Upper lobe of right lung (tissue), 1 donor: ENCODE results near the gene PLET1. TPM values are rescaled to one million over a fixed set of nuclear protein-coding genes. Genes with fewer than 3 reads are reported as not detected.
"Not testable (repeated sequence)": the region's sequence is repeated elsewhere in the genome, so short reads cannot be mapped to it uniquely, and the experiment has no call there.

ENCODE experiments used
- ATAC-seq: fragments of 200-7000 bp; cut with Tn5 transposase; one replicate; pipeline ENCODE4 v1.9.1; 2020; ENCODE audit warnings: mild to moderate bottlenecking, moderate library complexity
- DNase-seq: peaks from one replicate; pipeline ENCODE4 v3.0.0-alpha.2; 2020
- H3K27ac ChIP-seq: fragments of 200-600 bp; one replicate; pipeline ENCODE4 v1.8.0; 2022
- H3K27me3 ChIP-seq: fragments of 200-600 bp; one replicate; pipeline ENCODE4 v1.8.0; 2022; ENCODE audit warnings: mild to moderate bottlenecking
- H3K36me3 ChIP-seq: fragments of 200-600 bp; one replicate; pipeline ENCODE4 v1.8.0; 2022
- H3K4me1 ChIP-seq: fragments of 200-600 bp; one replicate; pipeline ENCODE4 v1.8.0; 2022
- H3K4me3 ChIP-seq: fragments of 200-600 bp; one replicate; pipeline ENCODE4 v1.8.0; 2022; ENCODE audit warnings: mild to moderate bottlenecking
- H3K9me3 ChIP-seq: fragments of 200-600 bp; one replicate; pipeline ENCODE4 v1.8.0; 2022
- intact Hi-C: fragments of 100-400 bp; cut with DNase I; formaldehyde crosslinking; loops from one replicate; pipeline ENCODE4 v1.11.0; 2022
- total RNA-seq: library from RNA; stranded (reverse); fragmentation: NEBNext Ultra II Directional; extraction: Animal tissue kit (Norgen Biotek cat#: 25700); gene quantifications from one replicate; pipeline ENCODE4 v1.2.1, GENCODE V29; 2021
- TF ChIP-seq, protein P1 (sequence below): fragments of 200-600 bp; IDR thresholded peaks from one replicate; pipeline ENCODE4 v1.8.0; 2022; ENCODE audit warnings: antibody characterized with exemption
- donor health status: DM: no; HTN: yes; CAD: no; lungs with severe emphysema.

Gene PLET1
- total RNA-seq, 1 donor from 2014 or later: not detected

DNA sequence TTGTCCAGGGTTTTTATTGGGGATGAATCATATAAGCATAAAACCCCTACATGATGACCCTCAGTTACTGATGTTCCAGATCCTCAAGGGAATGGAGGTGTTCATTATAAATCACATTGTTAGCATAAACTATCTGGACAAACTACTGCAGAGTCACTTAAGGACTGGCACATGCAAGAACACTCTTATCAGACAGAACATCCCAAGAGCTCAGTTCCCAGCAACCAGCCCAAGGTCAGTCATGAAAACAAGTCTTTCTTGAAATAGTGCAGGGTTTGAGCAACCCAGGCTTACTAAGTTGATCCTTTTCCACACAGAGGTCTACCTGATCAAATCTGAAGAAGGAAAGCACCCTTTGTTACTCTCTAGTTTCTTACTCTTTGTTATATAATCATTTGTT, 48.0 kb downstream of the PLET1 start:
- TF ChIP-seq, protein P1, sequence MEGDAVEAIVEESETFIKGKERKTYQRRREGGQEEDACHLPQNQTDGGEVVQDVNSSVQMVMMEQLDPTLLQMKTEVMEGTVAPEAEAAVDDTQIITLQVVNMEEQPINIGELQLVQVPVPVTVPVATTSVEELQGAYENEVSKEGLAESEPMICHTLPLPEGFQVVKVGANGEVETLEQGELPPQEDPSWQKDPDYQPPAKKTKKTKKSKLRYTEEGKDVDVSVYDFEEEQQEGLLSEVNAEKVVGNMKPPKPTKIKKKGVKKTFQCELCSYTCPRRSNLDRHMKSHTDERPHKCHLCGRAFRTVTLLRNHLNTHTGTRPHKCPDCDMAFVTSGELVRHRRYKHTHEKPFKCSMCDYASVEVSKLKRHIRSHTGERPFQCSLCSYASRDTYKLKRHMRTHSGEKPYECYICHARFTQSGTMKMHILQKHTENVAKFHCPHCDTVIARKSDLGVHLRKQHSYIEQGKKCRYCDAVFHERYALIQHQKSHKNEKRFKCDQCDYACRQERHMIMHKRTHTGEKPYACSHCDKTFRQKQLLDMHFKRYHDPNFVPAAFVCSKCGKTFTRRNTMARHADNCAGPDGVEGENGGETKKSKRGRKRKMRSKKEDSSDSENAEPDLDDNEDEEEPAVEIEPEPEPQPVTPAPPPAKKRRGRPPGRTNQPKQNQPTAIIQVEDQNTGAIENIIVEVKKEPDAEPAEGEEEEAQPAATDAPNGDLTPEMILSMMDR: no peak
- Histone ChIP-seq H3K36me3 (no peaks in the 10 kb centered on the region), H3K4me3 (no peak overlapping the region), H3K27me3 (no peaks in the 10 kb centered on the region), H3K27ac (no peak overlapping the region), H3K4me1 (no peaks in the 10 kb centered on the region), H3K9me3 (no peaks in the 10 kb centered on the region)
- intact Hi-C loops: no loop called here
- no peak for DNase-seq
- ATAC-seq: no peak

DNA sequence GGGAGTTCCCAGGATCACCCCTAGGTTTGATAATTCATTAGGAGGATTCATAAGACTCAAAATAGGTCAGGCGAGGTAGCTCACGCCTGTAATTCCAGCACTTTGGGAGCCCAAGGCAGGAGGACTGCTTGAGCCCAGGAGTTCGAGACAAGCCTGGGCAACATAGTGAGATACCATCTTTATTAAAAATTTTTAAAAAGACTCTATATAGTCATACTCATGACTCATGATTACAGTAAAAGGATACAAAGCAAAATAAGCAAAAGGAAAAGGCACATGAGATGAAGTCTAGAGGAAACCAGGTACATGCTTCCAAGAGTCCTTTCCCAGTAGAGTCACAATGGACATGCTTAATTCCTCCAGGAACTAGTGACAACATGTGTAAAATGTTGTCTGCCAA, 48.4 kb downstream of the PLET1 start:
- H3K27ac ChIP-seq: no peak overlapping the region
- TF ChIP-seq, protein P1: no peak
- intact Hi-C loops: no loop called here
- H3K9me3 ChIP-seq: no peaks in the 10 kb centered on the region
- no peak overlapping the region for H3K4me3 ChIP-seq
- no peak for ATAC-seq
- H3K27me3 ChIP-seq: no peaks in the 10 kb centered on the region
- H3K36me3 ChIP-seq: no peaks in the 10 kb centered on the region
- DNase-seq: no peak
- no peaks in the 10 kb centered on the region for H3K4me1 ChIP-seq

DNA sequence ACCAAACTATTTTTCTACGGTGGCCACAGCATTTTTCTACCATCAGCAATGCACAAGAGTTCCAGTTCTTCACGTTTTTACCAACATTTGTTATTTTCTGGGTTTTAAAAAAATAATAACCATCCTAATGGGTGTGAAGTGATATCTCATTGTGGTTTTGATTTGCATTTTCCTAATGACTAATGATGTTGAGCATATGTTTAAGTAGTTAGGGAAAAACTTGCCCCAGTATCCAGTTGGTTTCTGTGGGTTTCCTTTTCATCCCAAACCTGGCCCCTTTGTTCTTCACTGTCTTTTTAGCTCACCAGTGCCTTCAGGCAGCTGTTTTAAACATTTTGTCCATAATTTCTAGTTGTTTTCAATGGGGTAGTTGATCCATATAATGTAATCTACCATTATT, 49.1 kb downstream of the PLET1 start:
- Histone ChIP-seq H3K27ac (no peak overlapping the region), H3K27me3 (no peaks in the 10 kb centered on the region), H3K4me1 (no peaks in the 10 kb centered on the region), H3K36me3 (no peaks in the 10 kb centered on the region), H3K9me3 (no peaks in the 10 kb centered on the region), H3K4me3 (no peak overlapping the region)
- intact Hi-C loops: no loop called here
- DNase-seq: no peak
- ATAC-seq: no peak
- TF ChIP-seq, protein P1: no peak

DNA sequence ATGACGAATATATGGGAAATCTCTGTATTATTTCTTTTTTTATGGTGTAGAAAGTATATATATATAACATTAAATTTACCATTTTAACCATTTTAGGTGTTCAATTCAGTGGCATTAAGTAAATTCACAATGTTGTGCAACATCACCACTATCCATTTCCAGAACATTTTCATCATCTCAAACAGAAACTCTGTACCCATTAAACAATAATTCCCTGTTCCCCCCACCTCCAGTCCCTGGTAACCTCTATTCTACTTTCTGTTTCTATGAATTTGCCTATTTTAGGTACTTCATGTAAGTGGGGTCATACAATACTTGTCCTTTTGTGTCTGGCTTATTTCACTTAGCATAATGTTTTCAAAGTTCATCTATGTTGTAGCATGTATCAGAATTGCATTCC, 49.8 kb downstream of the PLET1 start:
- H3K9me3 ChIP-seq: no peaks in the 10 kb centered on the region
- no peak for DNase-seq
- intact Hi-C loops: no loop called here
- no peaks in the 10 kb centered on the region for H3K27me3 ChIP-seq
- no peak overlapping the region for H3K27ac ChIP-seq
- TF ChIP-seq, protein P1: no peak
- ATAC-seq: no peak
- H3K4me1 ChIP-seq: no peaks in the 10 kb centered on the region
- H3K36me3 ChIP-seq: no peaks in the 10 kb centered on the region
- H3K4me3 ChIP-seq: no peak overlapping the region

DNA sequence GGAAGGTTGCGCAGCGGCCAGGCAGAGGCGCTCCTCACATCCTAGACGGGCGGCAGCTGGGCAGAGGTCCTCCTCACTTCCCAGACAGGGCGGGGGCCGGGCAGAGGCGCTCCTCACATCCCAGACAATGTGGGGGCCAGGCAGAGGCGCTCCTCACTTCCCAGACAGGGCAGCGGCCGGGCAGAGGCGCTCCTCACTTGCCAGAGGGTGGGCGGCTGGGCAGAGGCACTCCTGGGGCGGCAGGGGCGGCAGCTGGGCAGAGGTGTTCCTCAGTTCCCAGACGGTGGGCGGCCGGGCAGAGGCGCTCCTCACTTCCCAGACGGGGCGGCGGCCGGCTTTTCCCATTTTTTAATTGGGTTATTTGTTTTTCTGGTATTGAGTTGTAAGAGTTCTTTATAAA, 54.6 kb downstream of the PLET1 start:
- Histone ChIP-seq H3K4me3 (no peak overlapping the region), H3K36me3 (no peaks in the 10 kb centered on the region), H3K27ac (no peak overlapping the region), H3K27me3 (no peaks in the 10 kb centered on the region), H3K9me3 (no peaks in the 10 kb centered on the region), H3K4me1 (no peaks in the 10 kb centered on the region)
- no peak for ATAC-seq
- TF ChIP-seq, protein P1: no peak
- intact Hi-C loops: no loop called here
- DNase-seq: no peak

DNA sequence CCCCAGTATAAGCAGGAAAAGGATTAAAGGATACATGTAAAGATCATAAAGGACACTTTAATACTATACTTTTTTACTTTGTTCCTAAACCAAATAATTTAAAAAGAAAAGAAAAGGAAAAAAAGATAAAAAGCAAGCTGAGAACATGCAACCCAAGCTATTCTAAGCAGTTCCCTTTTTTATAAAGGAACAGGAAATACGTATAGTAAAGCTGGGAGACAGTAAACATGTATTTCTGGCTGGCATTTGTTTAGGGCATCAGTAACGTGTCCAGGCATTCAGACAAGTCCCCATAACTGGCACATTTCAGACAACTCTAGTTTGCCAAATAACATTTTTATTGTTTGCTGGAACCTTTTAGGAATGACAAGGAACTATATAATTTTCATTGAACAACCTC, 60.4 kb downstream of the PLET1 start:
- TF ChIP-seq, protein P1: no peak
- Histone ChIP-seq H3K27me3 (no peaks in the 10 kb centered on the region), H3K4me3 (no peak overlapping the region), H3K27ac (no peak overlapping the region), H3K4me1 (no peaks in the 10 kb centered on the region), H3K36me3 (no peaks in the 10 kb centered on the region), H3K9me3 (no peaks in the 10 kb centered on the region)
- no peak for DNase-seq
- ATAC-seq: no peak
- intact Hi-C loops: no loop called here

DNA sequence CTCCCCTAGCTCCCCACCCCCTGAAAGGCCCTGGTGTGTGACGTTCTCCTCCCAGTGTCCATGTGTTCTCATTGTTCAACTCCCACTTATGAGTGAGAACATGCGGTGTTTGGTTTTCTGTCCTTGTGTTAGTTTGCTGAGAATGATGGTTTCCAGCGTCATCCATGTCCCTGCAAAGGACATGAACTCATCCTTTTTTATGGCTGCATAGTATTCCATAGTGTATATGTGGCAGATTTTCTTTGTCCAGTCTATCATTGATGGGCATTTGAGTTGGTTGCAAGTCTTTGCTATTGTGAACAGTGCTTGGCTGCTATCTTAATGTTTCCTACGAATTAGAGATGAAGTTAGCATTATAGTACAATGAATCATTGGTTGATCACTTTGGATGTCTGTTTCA, 61.6 kb downstream of the PLET1 start:
- H3K4me3 ChIP-seq, H3K27ac ChIP-seq, intact Hi-C loops, H3K36me3 ChIP-seq, ATAC-seq, H3K9me3 ChIP-seq, H3K27me3 ChIP-seq, DNase-seq, H3K4me1 ChIP-seq: not testable (repeated sequence)
